ENCODE results near the gene OR4C16.

OR4C16 gene, protein sequence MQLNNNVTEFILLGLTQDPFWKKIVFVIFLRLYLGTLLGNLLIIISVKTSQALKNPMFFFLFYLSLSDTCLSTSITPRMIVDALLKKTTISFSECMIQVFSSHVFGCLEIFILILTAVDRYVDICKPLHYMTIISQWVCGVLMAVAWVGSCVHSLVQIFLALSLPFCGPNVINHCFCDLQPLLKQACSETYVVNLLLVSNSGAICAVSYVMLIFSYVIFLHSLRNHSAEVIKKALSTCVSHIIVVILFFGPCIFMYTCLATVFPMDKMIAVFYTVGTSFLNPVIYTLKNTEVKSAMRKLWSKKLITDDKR

DNA sequence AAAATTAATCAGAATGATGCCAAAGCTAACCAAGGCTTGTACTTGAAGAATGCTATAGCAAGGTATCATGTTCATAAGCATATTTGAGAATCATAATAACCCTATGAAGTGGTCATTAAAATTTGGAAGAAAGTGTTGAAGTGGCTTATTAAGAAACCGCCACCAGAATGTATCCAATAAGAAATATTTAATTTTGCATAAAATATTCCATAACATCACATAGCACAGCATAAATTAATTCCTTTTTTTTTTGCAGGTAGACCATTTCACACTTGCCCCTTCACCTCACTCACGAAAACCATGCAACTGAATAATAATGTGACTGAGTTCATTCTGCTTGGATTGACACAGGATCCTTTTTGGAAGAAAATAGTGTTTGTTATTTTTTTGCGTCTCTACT is at the start of gene OR4C16:
Gene OR4C16, plus strand, starts transcription at position 301 of the 400 bp plus-strand sequence. Its CDS starts 0 bp downstream, at position 301.
- no peak for DNase-seq (ENCODE audit: low spot score)

DNA sequence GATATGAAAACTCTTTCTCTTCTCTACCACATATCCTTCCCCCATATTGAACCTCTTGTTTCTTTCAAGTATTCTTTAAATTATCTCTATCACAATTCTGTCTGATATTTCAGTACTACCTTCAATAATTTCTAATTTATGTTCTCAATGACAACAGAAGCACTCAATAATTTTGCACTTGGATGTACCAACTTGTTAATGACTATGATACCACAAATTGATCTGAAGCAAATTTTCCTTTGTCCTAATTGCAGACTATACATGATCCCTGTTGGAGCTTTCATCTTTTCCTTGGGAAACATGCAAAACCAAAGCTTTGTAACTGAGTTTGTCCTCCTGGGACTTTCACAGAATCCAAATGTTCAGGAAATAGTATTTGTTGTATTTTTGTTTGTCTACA is 17.8 kb upstream of the OR4C16 start, which contains the start of gene OR4C15:
Gene OR4C15, plus strand, starts transcription at position 301 of the 400 bp plus-strand sequence. Its CDS starts 0 bp downstream, at position 301.
- no peak for DNase-seq (ENCODE audit: low spot score)

DNA sequence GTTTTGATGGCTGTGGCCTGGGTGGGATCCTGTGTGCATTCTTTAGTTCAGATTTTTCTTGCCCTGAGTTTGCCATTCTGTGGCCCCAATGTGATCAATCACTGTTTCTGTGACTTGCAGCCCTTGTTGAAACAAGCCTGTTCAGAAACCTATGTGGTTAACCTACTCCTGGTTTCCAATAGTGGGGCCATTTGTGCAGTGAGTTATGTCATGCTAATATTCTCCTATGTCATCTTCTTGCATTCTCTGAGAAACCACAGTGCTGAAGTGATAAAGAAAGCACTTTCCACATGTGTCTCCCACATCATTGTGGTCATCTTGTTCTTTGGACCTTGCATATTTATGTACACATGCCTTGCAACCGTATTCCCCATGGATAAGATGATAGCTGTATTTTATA is 620 bp downstream of the OR4C16 start:
- DNase-seq (ENCODE audit: low spot score) = no peak

DNA sequence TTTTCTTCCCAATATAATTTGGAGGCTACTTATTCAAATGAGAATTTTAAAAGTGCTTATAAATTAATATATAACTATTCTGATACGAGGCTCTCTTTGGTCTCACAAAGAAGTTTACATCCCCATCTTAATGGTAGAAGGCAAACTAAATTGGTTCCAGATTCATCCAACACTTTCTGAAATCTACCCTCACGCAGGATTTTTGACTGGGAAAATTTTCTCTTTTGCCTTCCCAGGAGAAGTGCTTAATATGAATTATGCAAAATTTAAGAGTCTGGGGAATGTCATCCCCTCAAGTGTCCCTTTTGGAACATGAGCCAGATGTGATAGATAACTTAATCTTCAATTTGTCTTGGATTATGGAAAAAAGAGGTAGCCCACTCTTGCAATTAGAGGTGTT is 35.6 kb downstream of the OR4C16 start, which contains the start of gene OR4C11:
Gene OR4C11, minus strand, starts transcription at position 101 of the 400 bp plus-strand sequence. CDS start 3,272 bp downstream, outside the sequence.
- DNase-seq (ENCODE audit: low spot score) = no peak

Data from LoVo (cell line).